ENCODE data around the gene ROR1.

GRCh38 chr1:63848733-63849132 lies 74.9 kb downstream of the ROR1 start:
- no peak for TF ChIP-seq POLR2A (IDR thresholded peaks at IDR 0.05)
- no peak for TF ChIP-seq CTCF (IDR thresholded peaks at IDR 0.05)

Data from right lobe of liver (tissue), 4 donors.